MM.1S (cell line): Measurements from ENCODE around the gene ARID1A.

Experiments
- DNase-seq: peaks from one replicate; pipeline ENCODE4 v3.0.0-alpha.2; 2015
- H2AFZ ChIP-seq: fragments of 300-600 bp; sonication (generic); 2 replicates; pipeline ENCODE4 v1.6.0; 2016; ENCODE audit warnings: antibody characterized with exemption, low read length
- H3F3A ChIP-seq: fragments of 300-600 bp; sonication (generic); 2 replicates; pipeline ENCODE4 v1.6.1; 2016; ENCODE audit warnings: mild to moderate bottlenecking, antibody characterized with exemption, low read length, moderate library complexity, mixed read lengths; ENCODE audit not compliant: insufficient read depth
- H3K27ac ChIP-seq: fragments of 300-600 bp; sonication (generic); 2 replicates; pipeline ENCODE4 v1.5.1; 2016; ENCODE audit warnings: mild to moderate bottlenecking, low read length
- H3K27me3 ChIP-seq: fragments of 300-600 bp; sonication (generic); replicated peaks from 2 replicates; pipeline ENCODE4 v1.6.0; 2016; ENCODE audit warnings: low read length; ENCODE audit not compliant: insufficient read depth
- H3K36me3 ChIP-seq: fragments of 300-600 bp; sonication (generic); replicated peaks from 2 replicates; pipeline ENCODE4 v1.6.1; 2016; ENCODE audit warnings: mild to moderate bottlenecking, low read length, mixed read lengths; ENCODE audit not compliant: insufficient read depth
- H3K4me1 ChIP-seq: fragments of 300-600 bp; sonication (generic); 2 replicates; pipeline ENCODE4 v1.6.1; 2016; ENCODE audit warnings: low read length, mixed read lengths
- H3K4me2 ChIP-seq: fragments of 300-600 bp; sonication (generic); 2 replicates; pipeline ENCODE4 v1.6.0; 2016; ENCODE audit warnings: low read depth, low read length
- H3K4me3 ChIP-seq: fragments of 300-600 bp; sonication (generic); 2 replicates; pipeline ENCODE4 v1.5.1; 2016; ENCODE audit warnings: low read length, mixed read lengths
- H3K79me2 ChIP-seq: fragments of 300-600 bp; sonication (generic); 2 replicates; pipeline ENCODE4 v1.6.1; 2016; ENCODE audit warnings: mixed run types, low read length, mixed read lengths
- H3K9ac ChIP-seq: fragments of 300-600 bp; sonication (generic); 2 replicates; pipeline ENCODE4 v1.6.1; 2016; ENCODE audit warnings: low read length, mixed read lengths
- H3K9me2 ChIP-seq: fragments of 300-600 bp; sonication (generic); replicated peaks from 2 replicates; pipeline ENCODE4 v1.6.1; 2016; ENCODE audit warnings: mild to moderate bottlenecking, low read length, mixed read lengths; ENCODE audit not compliant: insufficient read depth
- H3K9me3 ChIP-seq: fragments of 300-600 bp; sonication (generic); replicated peaks from 2 replicates; pipeline ENCODE4 v1.6.1; 2016; ENCODE audit warnings: mild to moderate bottlenecking, low read length, mixed read lengths; ENCODE audit not compliant: insufficient read depth
- H4K20me1 ChIP-seq: fragments of 300-600 bp; sonication (generic); 2 replicates; pipeline ENCODE4 v1.6.1; 2016; ENCODE audit warnings: mild to moderate bottlenecking, low read length, moderate library complexity, mixed read lengths; ENCODE audit not compliant: insufficient read depth
- CTCF ChIP-seq: fragments of 300-600 bp; sonication (generic); IDR thresholded peaks from 2 replicates; pipeline ENCODE4 v1.5.1; 2016; ENCODE audit warnings: antibody characterized with exemption, low read length, mixed read lengths
- EZH2 ChIP-seq: fragments of 300-600 bp; sonication (generic); optimal IDR thresholded peaks from 2 replicates; pipeline ENCODE3; 2017; ENCODE audit warnings: low read depth, mild to moderate bottlenecking, antibody characterized with exemption, low read length, mixed read lengths
- EZH2phosphoT487 ChIP-seq: fragments of 300-600 bp; sonication (generic); IDR thresholded peaks from 2 replicates; pipeline ENCODE4 v1.6.1; 2018; ENCODE audit warnings: antibody characterized with exemption, low read length

ARID1A gene

GRCh38 chr1:26780344-26780957 lies 84.6 kb downstream of the ARID1A start:
- peaks cover 29% of the 10 kb centered on the region; the same call in 1 of the 2 replicates for H3K36me3 ChIP-seq
- H3K4me3 ChIP-seq, result no peak overlapping the region
- H3K9me2 ChIP-seq, result no peaks in the 10 kb centered on the region
- DNase-seq, result no peak
- H3K9ac ChIP-seq, result no peak overlapping the region
- H3K4me1 ChIP-seq, result peaks cover 66% of the 10 kb centered on the region
- H3K27ac ChIP-seq, result no peak overlapping the region
- peaks cover 39% of the 10 kb centered on the region for H3F3A ChIP-seq
- H3K79me2 ChIP-seq, result peaks cover 49% of the 10 kb centered on the region
- TF ChIP-seq EZH2phosphoT487, result no peak
- TF ChIP-seq CTCF, result no peak
- no peak for TF ChIP-seq EZH2
- no peaks in the 10 kb centered on the region for H3K9me3 ChIP-seq
- no peaks in the 10 kb centered on the region for H3K27me3 ChIP-seq
- no peak overlapping the region for H3K4me2 ChIP-seq
- no peak overlapping the region for H2AFZ ChIP-seq
- 0 out of 2 replicates have a peak, but pooled peaks cover 4% of the 10 kb centered on the region for H4K20me1 ChIP-seq

DNA sequence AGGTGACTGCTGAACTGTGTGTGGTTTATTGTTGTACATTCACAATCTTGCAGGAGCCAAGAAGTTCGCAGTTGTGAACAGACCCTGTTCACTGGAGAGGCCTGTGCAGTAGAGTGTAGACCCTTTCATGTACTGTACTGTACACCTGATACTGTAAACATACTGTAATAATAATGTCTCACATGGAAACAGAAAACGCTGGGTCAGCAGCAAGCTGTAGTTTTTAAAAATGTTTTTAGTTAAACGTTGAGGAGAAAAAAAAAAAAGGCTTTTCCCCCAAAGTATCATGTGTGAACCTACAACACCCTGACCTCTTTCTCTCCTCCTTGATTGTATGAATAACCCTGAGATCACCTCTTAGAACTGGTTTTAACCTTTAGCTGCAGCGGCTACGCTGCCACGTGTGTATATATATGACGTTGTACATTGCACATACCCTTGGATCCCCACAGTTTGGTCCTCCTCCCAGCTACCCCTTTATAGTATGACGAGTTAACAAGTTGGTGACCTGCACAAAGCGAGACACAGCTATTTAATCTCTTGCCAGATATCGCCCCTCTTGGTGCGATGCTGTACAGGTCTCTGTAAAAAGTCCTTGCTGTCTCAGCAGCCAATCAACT lies 85.5 kb downstream of the ARID1A start:
- Histone ChIP-seq H3K27me3 (no peaks in the 10 kb centered on the region), H4K20me1 (0 out of 2 replicates have a peak, but pooled peaks cover 4% of the 10 kb centered on the region), H3K9ac (no peak overlapping the region), H3K4me1 (peaks cover 73% of the 10 kb centered on the region), H3K27ac (no peak overlapping the region), H3K36me3 (peaks cover 28% of the 10 kb centered on the region; the same call in 1 of the 2 replicates), H3F3A (peaks cover 48% of the 10 kb centered on the region), H3K4me3 (no peak overlapping the region), H3K4me2 (no peak overlapping the region), H3K9me3 (no peaks in the 10 kb centered on the region), H3K9me2 (no peaks in the 10 kb centered on the region), H3K79me2 (peaks cover 42% of the 10 kb centered on the region), H2AFZ (no peak overlapping the region)
- DNase-seq, result peak; percentile 12
- no peak for TF ChIP-seq CTCF
- no peak for TF ChIP-seq EZH2
- TF ChIP-seq EZH2phosphoT487, result no peak

- Histone ChIP-seq H3K9me2 (no peaks in the 10 kb centered on the region), H3K27ac (no peak overlapping the region), H3K9me3 (no peaks in the 10 kb centered on the region), H3K4me1 (peaks cover 80% of the 10 kb centered on the region), H3K79me2 (peaks cover 38% of the 10 kb centered on the region), H3F3A (peaks cover 62% of the 10 kb centered on the region), H4K20me1 (0 out of 2 replicates have a peak, but pooled peaks cover 4% of the 10 kb centered on the region), H3K4me3 (no peak overlapping the region), H2AFZ (no peak overlapping the region), H3K27me3 (no peaks in the 10 kb centered on the region), H3K9ac (no peak overlapping the region), H3K36me3 (peaks cover 28% of the 10 kb centered on the region; the same call in 1 of the 2 replicates), H3K4me2 (no peak overlapping the region)
- no peak for DNase-seq
- TF ChIP-seq EZH2phosphoT487 (no peak), CTCF (no peak), EZH2 (no peak)
Measured at GRCh38 chr1:26782521-26783212, 86.9 kb downstream of the ARID1A start.
